Neural cell (in vitro differentiated cells): ENCODE results near the gene LANCL2.

Experiments used
- CTCF ChIP-seq: fragments of 450-650 bp; IDR thresholded peaks from 2 replicates; pipeline ENCODE4 v1.5.1; 2014; ENCODE audit warnings: antibody characterized with exemption, mild to moderate bottlenecking, moderate library complexity; ENCODE audit not compliant: poor library complexity, severe bottlenecking
- EP300 ChIP-seq: fragments of 450-650 bp; conservative IDR thresholded peaks from 2 replicates; pipeline ENCODE4 v1.6.1; 2014; ENCODE audit warnings: antibody characterized with exemption, mild to moderate bottlenecking, moderate library complexity; ENCODE audit not compliant: poor library complexity, severe bottlenecking
- POLR2AphosphoS5 ChIP-seq: IDR thresholded peaks from 2 replicates; pipeline ENCODE4 v1.6.1; 2012
- RAD21 ChIP-seq: fragments of 450-650 bp; conservative IDR thresholded peaks from 2 replicates; pipeline ENCODE4 v1.6.1; 2014; ENCODE audit warnings: antibody characterized with exemption, mild to moderate bottlenecking, moderate library complexity
- REST ChIP-seq: IDR thresholded peaks from 2 replicates; pipeline ENCODE4 v1.6.1; 2012; ENCODE audit warnings: borderline replicate concordance

- TF ChIP-seq EP300 (no peak), POLR2AphosphoS5 (no peak), CTCF (no peak), REST (no peak), RAD21 (no peak)
Observed at GRCh38 chr7:55386541-55386940, 21.4 kb downstream of the LANCL2 start.
